Vagina (tissue), 2 donors: ENCODE data around the gene SULF2. TPM values are rescaled to one million over a fixed set of nuclear protein-coding genes. Genes with fewer than 3 reads are reported as not detected.

Experiments
- DNase-seq, 2 donors: peaks; one replicate each; pipeline ENCODE4 v3.0.0-alpha.2; 2017; ENCODE audit errors: extremely low spot score in 2 of 2
- H3K27ac ChIP-seq: fragments of 200-600 bp; sonication (generic); one replicate; pipeline ENCODE4 v1.5.1; 2019
- H3K27me3 ChIP-seq: fragments of 200-600 bp; sonication (generic); one replicate; pipeline ENCODE4 v1.5.1; 2019
- H3K36me3 ChIP-seq, 2 donors: fragments of 200-600 bp; sonication (generic); one replicate each; pipeline ENCODE4 v1.5.1; 2017 to 2019
- H3K4me1 ChIP-seq: fragments of 200-600 bp; sonication (generic); one replicate; pipeline ENCODE4 v1.5.1; 2019
- H3K4me3 ChIP-seq, 2 donors: fragments of 200-600 bp; sonication (generic); 1 replicate in 1 of 2; 2 replicates in 1 of 2; pipeline ENCODE4 v1.5.1; 2016 to 2019
- H3K9me3 ChIP-seq: fragments of 200-600 bp; sonication (generic); one replicate; pipeline ENCODE4 v1.5.1; 2019
- POLR2A ChIP-seq, 2 donors: fragments of 450-650 bp; IDR thresholded peaks; one replicate each; pipeline ENCODE4 v1.6.1; 2017; ENCODE audit warnings: antibody characterized with exemption in 2 of 2, mild to moderate bottlenecking in 2 of 2, moderate library complexity in 2 of 2
- POLR2AphosphoS5 ChIP-seq, 2 donors: sonication (generic); formaldehyde crosslinking; IDR thresholded peaks; one replicate each; pipeline ENCODE4 v1.9.0; 2017; ENCODE audit warnings: antibody characterized with exemption in 2 of 2, mild to moderate bottlenecking in 2 of 2, low read depth in 1 of 2; ENCODE audit not compliant: insufficient read depth in 1 of 2
- intact Hi-C: fragments of 100-400 bp; cut with DNase I; formaldehyde crosslinking; loops from one replicate; pipeline ENCODE4 v1.15.1; 2023
- total RNA-seq: library from RNA; depleted of rRNA; stranded (reverse); fragments of >200 nt; gene quantifications from one replicate; pipeline ENCODE4 v1.2.3, GENCODE V29; 2016
- TF ChIP-seq, protein P1 (sequence below), 3 experiments: fragments of 450-650 bp in 2 of 3; fragments of 200-600 bp in 1 of 3; sonication (generic) in 1 of 3; IDR thresholded peaks; one replicate each; pipeline ENCODE4 v1.5.1; 2017 to 2019; ENCODE audit warnings: antibody characterized with exemption in 3 of 3, mild to moderate bottlenecking in 2 of 3, moderate library complexity in 2 of 3

The SULF2 gene
- total RNA-seq, 1 donor from 2014 or later = 157 TPM

DNA sequence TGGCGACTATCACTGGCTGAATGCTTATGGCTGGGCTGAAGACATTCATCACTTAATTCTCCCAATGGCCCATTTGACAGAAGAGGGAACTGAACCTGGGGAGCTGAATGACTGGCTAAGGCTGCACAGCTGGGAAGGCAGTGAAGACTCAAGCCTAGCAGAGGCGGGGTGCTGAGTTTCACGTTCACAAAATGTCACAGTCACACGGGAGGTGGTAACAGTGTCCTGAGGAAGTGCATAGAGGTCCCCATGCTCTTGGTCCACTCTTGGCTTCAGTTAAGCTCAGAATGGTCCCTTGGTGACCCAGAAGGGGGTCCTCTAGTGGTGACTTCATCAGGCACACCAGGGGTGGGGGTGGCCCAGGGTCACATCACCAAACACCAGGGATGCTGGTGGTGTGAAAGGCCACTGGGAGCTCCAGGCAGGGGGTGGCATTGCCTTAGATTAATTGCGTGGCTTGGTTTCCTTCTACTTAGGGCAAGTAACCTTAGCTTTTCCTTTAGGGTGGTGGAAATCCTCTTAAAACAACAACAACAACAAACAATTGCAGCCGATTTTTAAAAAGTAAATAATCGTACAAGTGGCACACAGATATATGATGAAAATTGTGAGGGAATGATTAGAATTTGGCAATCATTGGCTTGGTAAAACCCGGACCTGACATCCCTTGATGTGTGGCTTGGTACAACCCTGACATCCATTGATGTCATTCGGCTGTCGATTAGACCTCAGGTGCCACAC is 45.0 kb downstream of the SULF2 start:
- Histone ChIP-seq H3K36me3 (peaks cover 0 to 7% of the 10 kb centered on the region in 2 donors), H3K9me3 (no peaks in the 10 kb centered on the region), H3K27ac (no peak overlapping the region), H3K4me3 (no peak overlapping the region), H3K4me1 (no peaks in the 10 kb centered on the region), H3K27me3 (no peaks in the 10 kb centered on the region)
- intact Hi-C loops = no loop called here
- DNase-seq = no peak
- TF ChIP-seq POLR2AphosphoS5 (IDR thresholded peaks at IDR 0.05; ENCODE audit: insufficient read depth in 1 of 2, low read depth in 1 of 2) = no peak

DNA sequence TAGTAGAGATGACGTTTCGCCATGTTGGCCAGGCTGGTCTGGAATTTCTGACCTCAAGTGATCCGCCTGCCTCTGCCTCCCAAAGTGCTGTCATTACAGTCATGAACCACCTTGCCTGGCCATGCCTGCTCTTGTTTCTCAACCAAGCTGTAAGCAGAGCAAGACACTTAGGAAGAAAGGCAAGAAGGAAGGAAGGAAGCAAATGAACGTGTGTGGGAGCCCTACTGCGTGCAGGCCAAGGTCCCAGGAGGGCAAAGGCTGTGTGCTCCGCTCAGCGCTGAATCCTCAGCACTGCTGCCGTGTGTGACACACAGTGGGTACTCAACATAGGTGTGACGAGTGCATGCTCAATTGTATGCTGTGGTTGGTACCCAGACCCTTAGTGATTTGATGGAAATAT is 47.4 kb downstream of the SULF2 start:
- TF ChIP-seq POLR2AphosphoS5 (IDR thresholded peaks at IDR 0.05; ENCODE audit: insufficient read depth in 1 of 2, low read depth in 1 of 2) = no peak
- TF ChIP-seq POLR2A (IDR thresholded peaks at IDR 0.05) = no peak
- TF ChIP-seq, protein P1, sequence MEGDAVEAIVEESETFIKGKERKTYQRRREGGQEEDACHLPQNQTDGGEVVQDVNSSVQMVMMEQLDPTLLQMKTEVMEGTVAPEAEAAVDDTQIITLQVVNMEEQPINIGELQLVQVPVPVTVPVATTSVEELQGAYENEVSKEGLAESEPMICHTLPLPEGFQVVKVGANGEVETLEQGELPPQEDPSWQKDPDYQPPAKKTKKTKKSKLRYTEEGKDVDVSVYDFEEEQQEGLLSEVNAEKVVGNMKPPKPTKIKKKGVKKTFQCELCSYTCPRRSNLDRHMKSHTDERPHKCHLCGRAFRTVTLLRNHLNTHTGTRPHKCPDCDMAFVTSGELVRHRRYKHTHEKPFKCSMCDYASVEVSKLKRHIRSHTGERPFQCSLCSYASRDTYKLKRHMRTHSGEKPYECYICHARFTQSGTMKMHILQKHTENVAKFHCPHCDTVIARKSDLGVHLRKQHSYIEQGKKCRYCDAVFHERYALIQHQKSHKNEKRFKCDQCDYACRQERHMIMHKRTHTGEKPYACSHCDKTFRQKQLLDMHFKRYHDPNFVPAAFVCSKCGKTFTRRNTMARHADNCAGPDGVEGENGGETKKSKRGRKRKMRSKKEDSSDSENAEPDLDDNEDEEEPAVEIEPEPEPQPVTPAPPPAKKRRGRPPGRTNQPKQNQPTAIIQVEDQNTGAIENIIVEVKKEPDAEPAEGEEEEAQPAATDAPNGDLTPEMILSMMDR (IDR thresholded peaks at IDR 0.05) = no peak
- H3K27me3 ChIP-seq = no peaks in the 10 kb centered on the region

DNA sequence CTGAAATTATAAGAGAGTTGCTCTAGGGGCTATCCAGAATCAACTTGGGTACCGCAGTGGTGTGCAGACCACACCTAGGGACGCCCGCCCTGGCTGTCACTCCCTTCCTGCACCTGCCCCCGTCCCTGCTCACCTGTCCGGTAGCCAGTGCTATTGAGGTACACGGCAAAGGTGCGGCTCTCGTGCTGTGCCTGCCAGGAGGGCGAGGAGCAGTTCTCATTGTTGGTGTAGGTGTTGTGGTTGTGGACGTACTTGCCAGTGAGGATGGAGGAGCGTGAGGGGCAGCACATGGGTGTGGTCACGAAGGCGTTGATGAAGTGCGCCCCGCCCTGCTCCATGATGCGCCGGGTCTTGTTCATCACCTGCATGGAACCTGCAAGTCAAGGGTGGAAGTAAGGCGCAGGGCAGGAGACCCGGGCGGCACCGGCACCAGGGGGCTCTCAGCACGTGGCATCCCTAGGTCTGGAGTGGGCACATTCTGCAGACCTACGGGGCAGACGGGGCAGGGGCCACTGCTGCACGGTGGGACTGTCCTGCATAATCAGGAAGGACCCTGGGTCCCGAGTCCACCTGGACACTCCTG is 48.6 kb downstream of the SULF2 start:
- H3K4me1 ChIP-seq = no peaks in the 10 kb centered on the region
- no peak overlapping the region for H3K4me3 ChIP-seq
- DNase-seq = no peak
- no peak overlapping the region for H3K27ac ChIP-seq
- H3K9me3 ChIP-seq = no peaks in the 10 kb centered on the region
- intact Hi-C loops = no loop called here
- no peak for TF ChIP-seq POLR2A (IDR thresholded peaks at IDR 0.05)
- TF ChIP-seq, protein P1 (IDR thresholded peaks at IDR 0.05) = no peak
- TF ChIP-seq POLR2AphosphoS5 (IDR thresholded peaks at IDR 0.05; ENCODE audit: insufficient read depth in 1 of 2, low read depth in 1 of 2) = no peak
- no peaks in the 10 kb centered on the region for H3K27me3 ChIP-seq
- H3K36me3 ChIP-seq = peaks cover 0 to 12% of the 10 kb centered on the region in 2 donors

More for the DNA sequence above, 47.4 kb downstream of the SULF2 start:
- DNase-seq = no peak
- Histone ChIP-seq H3K4me3 (no peak overlapping the region), H3K27ac (no peak overlapping the region), H3K36me3 (peaks cover 0 to 7% of the 10 kb centered on the region in 2 donors), H3K9me3 (no peaks in the 10 kb centered on the region), H3K4me1 (no peaks in the 10 kb centered on the region)
- intact Hi-C loops = no loop called here

DNA sequence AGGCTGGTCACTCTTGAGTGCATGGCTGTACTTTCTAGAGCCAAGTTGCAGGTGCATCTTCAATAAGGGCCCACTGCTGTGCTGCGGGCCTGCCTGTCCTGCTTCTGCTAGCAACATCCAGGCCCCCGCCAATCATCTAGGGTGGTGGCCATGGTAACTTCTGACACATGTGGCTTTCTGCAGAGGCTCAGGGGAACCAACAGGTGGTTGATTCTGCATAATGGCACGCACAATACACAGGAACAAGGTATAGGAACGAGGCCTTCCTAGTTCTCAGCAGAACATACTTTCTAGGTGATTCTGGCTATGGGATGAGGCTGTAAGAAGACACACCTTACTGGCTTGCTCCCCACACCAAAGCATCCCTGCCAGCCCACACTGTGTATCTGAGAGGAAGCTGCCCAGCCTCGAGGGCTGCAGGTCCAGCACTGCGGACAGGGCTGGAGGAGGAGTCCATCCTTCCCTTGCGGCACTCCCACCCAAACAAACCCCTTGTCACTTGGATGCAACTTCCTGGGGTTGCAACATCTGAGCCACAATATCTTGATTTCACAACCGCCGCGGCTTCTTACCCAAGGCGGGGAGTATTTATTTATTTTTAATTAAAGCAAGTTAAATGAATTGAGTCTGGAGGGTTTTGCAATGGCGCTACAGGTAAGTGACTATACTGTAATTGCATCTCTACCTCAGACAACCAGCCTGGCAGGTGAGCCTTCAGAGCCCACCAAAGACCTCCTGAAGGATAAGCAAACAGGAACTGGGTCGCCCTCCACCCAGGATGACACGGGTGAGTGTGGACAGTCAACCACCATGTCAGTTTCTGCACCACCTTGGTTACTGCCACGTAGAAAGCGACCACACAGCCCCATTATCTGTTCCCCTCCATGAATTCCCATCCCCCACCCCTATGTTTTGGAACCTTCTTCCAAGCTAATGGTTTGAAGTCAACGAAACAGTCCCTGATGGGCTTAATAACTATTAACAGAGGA is 49.6 kb downstream of the SULF2 start:
- no peak for DNase-seq
- intact Hi-C loops = no loop called here
- Histone ChIP-seq H3K27me3 (no peaks in the 10 kb centered on the region), H3K4me3 (no peak overlapping the region), H3K27ac (no peak overlapping the region), H3K36me3 (peaks cover 0 to 18% of the 10 kb centered on the region in 2 donors), H3K9me3 (no peaks in the 10 kb centered on the region), H3K4me1 (no peaks in the 10 kb centered on the region)
- no peak for TF ChIP-seq POLR2A (IDR thresholded peaks at IDR 0.05)
- TF ChIP-seq, protein P1 (IDR thresholded peaks at IDR 0.05) = no peak
- TF ChIP-seq POLR2AphosphoS5 (IDR thresholded peaks at IDR 0.05; ENCODE audit: insufficient read depth in 1 of 2, low read depth in 1 of 2) = no peak

DNA sequence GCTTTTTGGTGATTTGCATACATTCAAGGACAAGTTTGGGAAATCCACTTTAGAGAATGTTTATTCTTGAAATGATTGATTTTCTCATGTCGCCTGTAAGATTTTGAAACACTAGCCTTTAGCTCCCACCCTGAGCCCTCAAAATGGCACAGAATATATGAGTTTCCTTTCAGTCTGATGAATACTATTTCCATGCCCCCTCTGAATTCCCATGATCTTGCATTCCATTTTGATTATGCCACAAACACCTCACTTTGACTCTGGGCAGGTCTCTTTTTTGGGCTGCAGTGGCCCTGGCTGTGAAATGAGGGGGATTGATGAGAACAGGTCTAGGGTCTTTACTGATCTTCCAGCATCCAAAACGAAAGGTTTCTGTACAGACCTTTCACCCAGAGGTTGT is 50.4 kb downstream of the SULF2 start:
- H3K4me1 ChIP-seq = no peaks in the 10 kb centered on the region

More for the DNA sequence above, 50.4 kb downstream of the SULF2 start:
- no peak for DNase-seq
- Histone ChIP-seq H3K27me3 (no peaks in the 10 kb centered on the region), H3K27ac (no peak overlapping the region), H3K9me3 (no peaks in the 10 kb centered on the region), H3K4me3 (no peak overlapping the region), H3K36me3 (peaks cover 0 to 23% of the 10 kb centered on the region in 2 donors)
- intact Hi-C loops = no loop called here
- no peak for TF ChIP-seq POLR2A (IDR thresholded peaks at IDR 0.05)
